Measurements from ENCODE around the gene BIN2. TPM values are rescaled to one million over a fixed set of nuclear protein-coding genes. Genes with fewer than 3 reads are reported as not detected.
"Not testable (repeated sequence)": the region's sequence is repeated elsewhere in the genome, so short reads cannot be mapped to it uniquely, and the experiment has no call there.

The BIN2 gene
- total RNA-seq, 1 donor from 2014 or later = 181 TPM

- intact Hi-C loops (cut with micrococcal nuclease) = loop anchor here (1.0 to 10.0 kb wide), 5 partner anchors 30 to 187 kb away; partner anchors contain the start of genes BIN2, CSRNP2 and TFCP2
These were observed 54.6 kb downstream of the BIN2 start for GRCh38 chr12:51269174-51270066.

DNA sequence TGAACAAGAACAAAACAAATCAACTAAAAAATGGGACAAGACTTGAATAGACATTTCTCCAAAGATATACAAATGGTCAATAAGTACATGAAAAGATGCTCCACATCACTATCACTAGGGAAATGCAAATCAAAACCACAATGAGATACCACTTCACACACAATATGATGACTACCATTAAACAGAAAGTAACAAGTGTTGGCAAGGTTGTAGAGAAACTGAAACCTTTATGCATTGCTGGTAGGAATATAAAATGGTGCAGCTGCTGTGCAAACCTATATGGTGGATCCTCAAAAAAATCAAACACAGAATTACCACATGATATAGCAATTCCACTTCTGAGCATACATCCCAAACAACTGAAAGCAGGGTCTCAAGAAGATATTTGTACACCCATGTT is 59.0 kb downstream of the BIN2 start:
- intact Hi-C loops (cut with micrococcal nuclease) = loop anchor here (1.0 to 2.0 kb wide), 6 partner anchors 27 to 216 kb away; partner anchors contain the start of genes CSRNP2, DAZAP2, LETMD1 and POU6F1

DNA sequence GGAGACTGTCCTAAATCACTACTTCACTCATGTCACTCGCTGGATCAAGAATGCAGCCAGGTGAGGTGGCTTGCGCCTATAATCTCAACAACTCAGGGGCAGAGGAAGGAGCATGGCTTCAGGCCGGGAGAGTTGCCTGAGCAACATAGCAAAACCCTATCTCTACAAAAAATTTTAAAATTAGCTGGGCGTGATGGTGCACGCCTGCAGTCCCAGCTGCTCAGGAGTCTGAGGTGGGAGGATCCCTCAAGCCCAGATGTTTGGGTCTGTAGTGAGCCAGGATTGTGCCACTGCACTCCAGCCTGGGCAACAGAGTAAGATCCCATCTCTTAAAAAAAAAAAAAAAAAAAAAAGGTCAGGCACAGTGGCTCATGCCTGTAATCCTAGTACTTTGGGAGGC is 59.7 kb downstream of the BIN2 start:
- intact Hi-C loops (cut with micrococcal nuclease) = loop anchor here (2.0 kb wide), 1 partner anchor 215 kb away; the partner anchor contains the start of gene LETMD1

- intact Hi-C loops (cut with micrococcal nuclease) = no loop called here
These were observed 60.6 kb downstream of the BIN2 start for GRCh38 chr12:51263341-51263740.

GRCh38 chr12:51262758-51263177 is 61.2 kb downstream of the BIN2 start:
- intact Hi-C loops (cut with micrococcal nuclease) = no loop called here

- intact Hi-C loops (cut with micrococcal nuclease) = not testable (repeated sequence)
These were observed 64.4 kb downstream of the BIN2 start for GRCh38 chr12:51259600-51259999.

DNA sequence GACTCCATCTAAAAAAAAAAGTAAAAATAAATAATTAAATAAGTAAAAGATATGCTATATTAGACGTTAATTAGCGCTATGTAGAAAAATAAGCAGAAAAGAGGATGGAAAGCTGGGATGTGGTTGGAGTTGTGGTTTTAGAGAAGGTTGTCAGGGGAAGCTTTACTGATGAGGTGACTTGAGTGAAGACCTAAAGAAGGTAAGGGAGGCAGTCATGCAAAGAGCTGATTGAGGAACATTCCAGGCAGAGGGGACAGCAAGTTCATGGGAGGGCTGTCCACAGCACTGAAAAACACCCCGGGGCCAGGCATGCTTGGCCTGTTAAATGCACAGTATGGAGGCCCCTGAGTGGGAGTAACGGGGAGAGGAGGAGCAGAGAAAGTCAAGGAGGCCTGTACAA is 69.4 kb downstream of the BIN2 start:
- intact Hi-C loops (cut with micrococcal nuclease) = no loop called here

DNA sequence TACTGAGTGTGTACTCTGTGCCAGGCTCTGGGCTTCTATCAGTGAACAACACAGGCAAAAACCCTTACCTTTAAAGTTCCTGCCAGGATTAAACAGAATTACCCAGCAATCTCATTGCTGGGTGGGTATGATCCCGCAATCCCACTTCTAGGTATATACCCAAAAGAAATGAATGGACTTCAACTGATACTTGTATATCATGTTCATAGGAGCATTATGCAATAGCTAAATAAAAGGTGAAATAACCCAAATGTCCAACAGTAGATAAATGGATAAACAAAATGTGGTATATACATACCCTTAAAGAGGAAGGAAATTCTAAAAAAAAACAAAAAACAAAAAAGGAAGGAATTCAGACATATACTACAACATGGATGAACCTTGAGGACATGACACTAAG is 70.7 kb downstream of the BIN2 start:
- intact Hi-C loops (cut with micrococcal nuclease) = no loop called here

- intact Hi-C loops (cut with micrococcal nuclease) = no loop called here
These were observed 76.3 kb downstream of the BIN2 start for GRCh38 chr12:51247523-51248206.

GRCh38 chr12:51246254-51246853 is 77.6 kb downstream of the BIN2 start:
- intact Hi-C loops (cut with micrococcal nuclease) = loop anchor here (1.0 kb wide), 1 partner anchor 8 kb away; the partner anchor contains the start of gene DAZAP2

GRCh38 chr12:51245476-51246253 is 78.3 kb downstream of the BIN2 start:
- intact Hi-C loops (cut with micrococcal nuclease) = loop anchor here (1.0 kb wide), 1 partner anchor 7 kb away; the partner anchor contains the start of gene DAZAP2

DNA sequence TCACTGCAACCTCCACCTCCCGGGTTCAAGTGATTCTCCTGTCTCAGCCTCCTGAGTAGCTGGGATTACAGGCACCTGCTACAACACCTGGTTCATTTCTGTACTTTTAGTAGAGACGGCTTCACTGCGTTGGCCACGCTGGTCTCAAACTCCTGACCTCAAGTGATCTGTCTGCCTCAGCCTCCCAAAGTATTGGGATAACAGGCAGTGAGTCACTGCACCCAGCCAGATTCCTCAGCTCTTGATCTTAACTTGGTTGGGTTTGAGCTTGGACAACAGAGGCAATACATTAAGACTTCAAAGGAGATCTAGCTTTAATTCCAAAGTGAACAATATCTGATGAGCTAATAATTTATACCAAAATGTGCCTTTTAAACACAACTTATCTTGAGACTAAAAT is 79.7 kb downstream of the BIN2 start:
- intact Hi-C loops (cut with micrococcal nuclease) = no loop called here

DNA sequence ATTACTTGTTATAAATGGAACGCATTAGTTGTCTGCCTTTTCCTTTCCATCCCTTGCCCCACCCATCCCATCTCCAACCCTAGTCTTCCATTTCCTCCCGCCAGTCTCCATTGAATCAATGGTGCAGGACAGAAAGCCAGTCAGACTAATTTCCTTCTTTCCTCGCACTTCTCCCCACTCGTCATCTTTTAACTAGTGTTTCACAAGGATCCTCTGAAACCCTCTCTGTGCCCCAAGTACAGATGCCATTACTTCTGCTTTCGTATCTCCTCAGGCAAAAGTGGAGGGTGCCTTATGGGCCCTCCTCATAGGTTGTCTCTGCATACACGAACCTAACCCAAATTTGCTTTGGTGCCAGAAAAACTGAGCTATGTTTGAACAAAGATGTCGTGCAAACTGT is 81.1 kb downstream of the BIN2 start:
- intact Hi-C loops (cut with micrococcal nuclease) = no loop called here

- intact Hi-C loops (cut with micrococcal nuclease) = no loop called here
These were observed 81.9 kb downstream of the BIN2 start for GRCh38 chr12:51242120-51242519.

DNA sequence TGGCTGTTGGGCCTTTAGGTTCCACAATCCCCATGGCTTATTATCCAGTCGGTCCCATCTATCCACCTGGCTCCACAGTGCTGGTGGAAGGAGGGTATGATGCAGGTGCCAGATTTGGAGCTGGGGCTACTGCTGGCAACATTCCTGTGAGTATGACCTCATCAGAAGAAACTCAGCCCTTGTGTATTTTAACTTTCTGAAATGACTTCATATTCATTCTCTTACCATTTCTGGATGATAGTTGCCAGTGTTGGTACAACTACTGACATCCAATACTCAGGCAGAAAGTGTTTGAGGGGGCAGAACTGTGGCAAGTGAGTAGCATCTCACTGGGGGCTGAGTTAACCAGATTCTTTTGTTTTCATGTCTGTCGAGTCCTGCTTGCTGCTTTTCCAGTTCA is 83.0 kb downstream of the BIN2 start:
- intact Hi-C loops (cut with micrococcal nuclease) = no loop called here

- intact Hi-C loops (cut with micrococcal nuclease) = loop anchor here (1.0 to 10.0 kb wide), 16 partner anchors 8 to 1213 kb away; partner anchors contain the start of genes CSRNP2, DIP2B, LETMD1 and POU6F1
These were observed 85.3 kb downstream of the BIN2 start, which contains the start of gene DAZAP2 for GRCh38 chr12:51238510-51239334. Gene DAZAP2 (plus strand): TSS chr12:51238826. CDS start chr12:51238908, 82 bp downstream.

- intact Hi-C loops (cut with micrococcal nuclease) = loop anchor here (1.0 to 10.0 kb wide), 13 partner anchors 8 to 1213 kb away; partner anchors contain the start of genes CSRNP2, DIP2B, POU6F1 and RACGAP1
These were observed 85.9 kb downstream of the BIN2 start for GRCh38 chr12:51238037-51238509.

DNA sequence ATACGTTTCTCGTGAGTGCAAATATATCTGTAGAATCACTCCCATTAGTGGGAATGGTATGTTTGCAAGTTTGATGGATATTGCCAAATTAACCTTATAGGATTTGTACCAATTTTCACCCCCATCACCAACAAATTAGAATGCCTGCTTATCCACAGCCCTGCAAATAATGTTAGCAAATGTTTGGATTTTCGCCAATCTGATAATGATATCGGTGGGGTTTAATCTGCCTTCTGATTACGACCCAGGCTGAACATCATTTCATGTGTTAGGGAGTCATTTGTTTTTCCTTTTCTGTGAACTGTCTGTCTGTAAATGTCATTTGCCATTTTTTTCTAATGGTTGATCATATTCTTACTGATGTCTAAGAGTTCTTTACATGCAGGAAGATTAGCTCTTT is 89.4 kb downstream of the BIN2 start:
- intact Hi-C loops (cut with micrococcal nuclease) = loop anchor here (10.0 kb wide), 1 partner anchor 730 kb away; the partner anchor contains the start of gene DIP2B

DNA sequence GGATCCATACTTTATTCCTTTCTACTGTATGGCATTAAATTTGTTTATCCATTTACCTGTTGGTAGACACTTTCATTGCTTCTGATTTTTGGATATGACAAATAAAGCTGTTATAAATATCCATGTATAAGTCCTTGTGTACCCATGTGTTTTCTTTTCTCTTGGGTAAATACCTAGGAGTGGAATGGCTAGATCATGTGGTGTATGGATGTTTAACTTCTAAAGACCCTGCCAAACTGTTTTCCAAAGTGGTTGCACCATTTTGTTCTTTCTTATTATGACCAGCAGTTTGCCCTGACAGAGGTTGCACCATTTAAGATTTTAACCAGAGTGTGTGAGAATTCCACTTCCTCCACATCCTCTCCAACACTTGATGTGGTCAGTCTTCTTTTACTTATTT is 91.3 kb downstream of the BIN2 start:
- intact Hi-C loops (cut with micrococcal nuclease) = loop anchor here (10.0 kb wide), 1 partner anchor 728 kb away; the partner anchor contains the start of gene DIP2B

Measured in T-helper 1 cell treated with Interleukin-12 subunit alpha and Interleukin-12 subunit beta and Interleukin-4 antibody, amounts not matched to agents 30 ng/mL and 1 ng/mL, for 36 hours (primary cell).